ENCODE measurements around the gene TSPEAR. TPM values are rescaled to one million over a fixed set of nuclear protein-coding genes. Genes with fewer than 3 reads are reported as not detected.

TSPEAR gene
- not detected in 2 replicates for total RNA-seq

DNA sequence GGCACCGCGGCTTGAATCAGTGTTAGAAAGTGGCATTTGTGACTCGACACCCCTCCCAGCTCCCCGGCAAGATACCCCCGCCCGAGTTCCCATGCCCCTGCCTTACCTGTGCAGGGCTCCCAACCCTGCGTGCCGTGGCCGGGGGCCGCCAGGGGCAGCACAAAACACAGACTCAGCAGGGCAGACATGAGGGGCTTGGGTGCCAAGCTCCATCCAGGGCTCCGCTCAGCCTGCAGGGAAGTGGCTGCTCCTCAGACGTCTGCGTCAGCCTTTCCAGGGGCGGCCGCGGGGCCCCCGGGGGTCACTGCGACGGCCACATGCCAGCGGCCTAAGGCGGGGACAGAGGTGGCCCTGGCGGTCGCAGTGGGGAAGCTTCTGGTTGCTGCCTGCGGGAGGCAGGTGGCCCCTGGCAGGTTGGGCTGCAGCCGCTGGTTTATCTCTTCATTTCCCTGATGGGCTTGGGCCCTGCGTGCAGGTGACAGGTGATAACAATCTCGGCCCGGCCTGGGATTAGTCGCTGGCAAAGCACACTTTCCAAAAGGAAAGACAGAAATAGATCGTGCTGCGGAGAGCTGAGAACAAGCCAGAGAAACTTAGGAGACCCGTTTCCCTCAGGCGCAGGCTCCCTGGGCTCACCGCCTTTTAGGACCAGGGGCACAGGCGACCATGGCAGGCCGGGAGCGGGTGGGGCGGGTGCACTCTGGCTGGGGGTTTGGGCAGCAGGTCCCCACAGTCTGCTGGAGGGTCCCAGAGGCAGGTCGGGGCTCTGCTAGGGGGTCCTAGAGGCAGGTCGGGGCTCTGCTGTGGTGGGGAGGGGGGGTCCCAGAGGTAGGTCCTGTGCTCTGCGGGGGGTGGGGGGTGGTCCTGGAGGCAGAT, at the start of gene TSPEAR:
TSPEAR (minus strand) TSS at position 246 of the 876 bp plus-strand sequence; CDS start at position 188, 58 bp downstream.

DNA sequence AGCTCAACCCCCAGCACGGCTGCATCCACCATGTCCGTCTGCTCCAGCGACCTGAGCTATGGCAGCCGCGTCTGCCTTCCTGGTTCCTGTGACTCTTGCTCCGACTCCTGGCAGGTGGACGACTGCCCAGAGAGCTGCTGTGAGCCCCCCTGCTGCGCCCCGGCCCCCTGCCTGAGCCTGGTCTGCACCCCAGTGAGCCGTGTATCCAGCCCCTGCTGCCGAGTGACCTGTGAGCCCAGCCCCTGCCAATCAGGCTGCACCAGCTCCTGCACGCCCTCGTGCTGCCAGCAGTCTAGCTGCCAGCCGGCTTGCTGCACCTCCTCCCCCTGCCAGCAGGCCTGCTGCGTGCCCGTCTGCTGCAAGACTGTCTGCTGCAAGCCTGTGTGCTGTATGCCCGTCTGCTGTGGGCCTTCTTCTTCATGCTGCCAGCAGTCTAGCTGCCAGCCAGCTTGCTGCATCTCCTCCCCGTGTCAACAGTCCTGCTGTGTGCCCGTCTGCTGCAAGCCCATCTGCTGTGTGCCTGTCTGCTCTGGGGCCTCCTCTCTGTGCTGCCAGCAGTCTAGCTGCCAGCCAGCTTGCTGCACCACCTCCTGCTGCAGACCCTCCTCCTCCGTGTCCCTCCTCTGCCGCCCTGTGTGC, 14.1 kb downstream of the TSPEAR start, which contains the start of gene KRTAP10-12:
KRTAP10-12 (plus strand) TSS at position 1 of the 639 bp plus-strand sequence; CDS start at position 31, 30 bp downstream.

DNA sequence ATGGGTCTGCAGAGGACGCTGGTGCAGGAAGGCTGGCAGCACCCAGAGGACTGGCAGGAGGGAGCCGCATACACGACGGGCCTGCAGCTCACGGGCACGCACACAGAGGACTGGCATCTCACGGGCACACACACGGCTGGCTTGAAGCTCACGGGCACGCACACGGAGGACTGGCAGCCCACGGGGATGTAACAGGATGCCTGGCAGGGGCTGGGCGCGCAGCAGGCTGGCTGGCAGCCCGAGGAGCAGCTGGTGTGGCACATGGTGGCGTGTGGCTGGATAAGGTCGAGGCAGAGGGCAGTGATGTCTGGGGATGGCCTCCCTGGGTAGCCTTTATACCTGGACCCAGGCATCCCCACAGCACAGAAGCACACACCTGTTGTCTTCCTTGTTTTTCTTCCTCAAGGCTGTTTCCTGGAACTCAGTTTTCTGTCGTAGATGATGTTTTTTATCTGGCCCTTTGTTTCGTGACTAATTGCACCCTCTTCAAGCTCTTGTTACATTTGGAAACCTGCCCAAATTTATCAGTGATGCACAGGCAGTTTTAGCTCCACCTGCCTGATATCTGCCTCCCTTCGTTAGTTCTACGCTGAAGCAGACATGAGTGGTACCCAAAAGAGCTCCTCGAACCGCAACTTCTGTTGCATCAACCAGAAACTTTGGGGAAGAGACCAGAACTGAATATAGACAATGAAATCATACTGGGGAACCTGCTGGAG, 29.4 kb downstream of the TSPEAR start, which contains the start of gene KRTAP12-1:
KRTAP12-1 (minus strand) TSS at position 303 of the 719 bp plus-strand sequence; CDS start at position 263, 40 bp downstream.

DNA sequence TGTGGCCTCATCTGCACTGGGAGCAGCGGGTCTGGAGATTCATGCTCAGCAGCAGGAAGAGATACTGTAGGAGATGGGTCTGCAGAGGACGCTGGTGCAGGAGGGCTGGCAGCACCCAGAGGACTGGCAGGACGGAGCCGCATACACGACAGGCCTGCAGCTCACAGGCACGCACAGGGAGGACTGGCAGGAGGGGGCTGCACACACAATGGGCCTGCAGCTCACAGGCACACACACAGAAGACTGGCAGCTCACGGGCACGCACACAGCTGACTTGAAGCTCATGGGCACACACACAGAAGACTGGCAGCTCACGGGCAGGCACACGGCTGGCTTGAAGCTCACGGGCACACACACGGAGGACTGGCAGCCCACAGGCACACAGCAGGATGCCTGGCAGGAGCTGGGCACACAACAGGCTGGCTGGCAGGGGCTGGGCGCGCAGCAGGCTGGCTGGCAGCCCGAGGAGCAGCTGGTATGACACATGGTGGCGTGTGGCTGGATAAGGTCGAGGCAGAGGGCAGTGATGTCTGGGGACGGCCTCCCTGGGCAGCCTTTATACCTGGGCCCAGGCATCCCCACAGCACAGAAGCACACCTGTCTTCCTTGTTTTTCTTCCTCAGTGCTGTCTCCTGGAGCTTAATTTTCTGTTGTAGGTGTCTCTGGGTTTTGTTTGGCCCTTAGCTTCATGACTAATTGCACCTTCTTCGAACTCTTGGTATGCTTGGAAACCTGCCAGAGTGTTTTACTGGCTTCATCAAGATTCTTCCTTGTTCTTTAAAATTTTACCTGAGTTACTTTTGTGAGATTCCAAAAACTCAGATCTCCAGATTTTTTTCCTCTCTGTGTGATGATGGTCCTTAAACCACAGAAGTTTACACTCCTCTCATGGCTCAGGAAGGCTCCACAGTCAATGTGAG, 44.7 kb downstream of the TSPEAR start, which contains the start of gene KRTAP12-2:
KRTAP12-2 (minus strand) TSS at position 527 of the 920 bp plus-strand sequence; CDS start at position 486, 41 bp downstream.

DNA sequence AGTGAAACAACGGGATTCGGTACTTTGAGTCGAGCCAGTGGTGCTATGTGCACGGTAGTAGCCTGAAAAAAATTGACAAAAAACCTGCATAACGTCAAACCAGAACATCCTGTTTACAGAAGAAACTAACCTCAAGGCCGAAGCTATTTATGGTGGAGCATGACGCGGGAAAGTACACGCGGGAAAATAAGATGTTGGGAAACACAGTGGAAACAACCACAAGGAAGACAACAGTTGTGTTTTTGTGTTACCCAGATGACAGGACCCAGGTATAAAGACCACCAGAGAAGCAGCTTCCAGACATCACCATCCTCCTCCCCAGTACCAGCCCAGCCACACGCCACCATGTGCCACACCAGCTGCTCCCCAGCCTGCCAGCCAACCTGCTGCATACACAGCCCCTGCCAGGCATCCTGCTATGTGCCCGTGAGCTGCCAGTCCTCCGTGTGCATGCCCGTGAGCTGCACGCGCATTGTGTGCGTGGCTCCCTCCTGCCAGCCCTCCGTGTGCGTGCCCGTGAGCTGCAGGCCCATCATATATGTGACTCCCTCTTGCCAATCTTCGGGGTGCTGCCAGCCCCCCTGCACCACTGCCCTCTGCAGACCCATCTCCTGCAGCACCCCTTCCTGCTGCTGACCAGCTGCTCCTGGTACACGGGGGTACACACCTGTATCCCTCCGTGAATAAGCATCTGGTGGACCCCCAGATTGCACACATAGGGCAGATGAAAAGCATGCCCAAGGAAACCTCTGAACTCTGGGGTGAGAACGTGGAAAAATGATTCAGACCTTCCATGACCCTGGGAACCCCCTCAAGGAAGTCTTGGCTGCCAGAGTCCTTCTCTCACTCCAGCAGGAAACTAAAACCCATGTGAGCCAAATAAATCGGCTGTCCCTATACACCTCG, 53.5 kb downstream of the TSPEAR start, which contains the start of gene KRTAP12-3:
KRTAP12-3 (plus strand) TSS at position 298 of the 906 bp plus-strand sequence; CDS start at position 346, 48 bp downstream.

DNA sequence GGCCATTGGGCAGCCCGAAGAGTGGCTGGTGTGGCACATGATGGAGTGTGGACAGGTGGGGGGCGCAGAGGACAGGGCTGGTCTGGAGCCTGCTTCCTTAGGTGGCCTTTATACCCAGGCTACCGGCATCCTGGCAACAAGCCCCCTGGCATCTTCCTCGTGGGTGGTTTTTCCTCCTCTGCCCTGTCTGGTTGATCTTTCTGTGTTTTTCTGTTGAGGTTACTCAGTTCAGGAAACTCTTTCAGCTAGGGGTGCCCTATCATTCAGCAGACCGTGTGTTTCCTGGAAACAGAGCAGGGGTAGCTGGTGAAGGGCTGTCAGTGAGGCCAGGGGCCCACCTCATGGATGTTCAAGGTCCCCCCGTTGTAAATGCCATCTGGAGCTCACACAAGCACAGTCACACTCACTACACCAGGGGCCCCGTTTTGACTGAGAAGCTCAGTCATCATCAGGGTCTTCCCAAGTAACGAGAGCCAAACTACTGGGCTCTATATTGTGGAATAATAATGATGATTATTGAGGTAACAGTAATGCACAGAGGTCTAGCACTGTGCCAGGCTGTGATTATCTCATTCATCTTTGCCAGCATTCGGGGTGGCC, 56.7 kb downstream of the TSPEAR start, which contains the start of gene KRTAP12-4:
KRTAP12-4 (minus strand) TSS at position 84 of the 600 bp plus-strand sequence; CDS start at position 39, 45 bp downstream.

DNA sequence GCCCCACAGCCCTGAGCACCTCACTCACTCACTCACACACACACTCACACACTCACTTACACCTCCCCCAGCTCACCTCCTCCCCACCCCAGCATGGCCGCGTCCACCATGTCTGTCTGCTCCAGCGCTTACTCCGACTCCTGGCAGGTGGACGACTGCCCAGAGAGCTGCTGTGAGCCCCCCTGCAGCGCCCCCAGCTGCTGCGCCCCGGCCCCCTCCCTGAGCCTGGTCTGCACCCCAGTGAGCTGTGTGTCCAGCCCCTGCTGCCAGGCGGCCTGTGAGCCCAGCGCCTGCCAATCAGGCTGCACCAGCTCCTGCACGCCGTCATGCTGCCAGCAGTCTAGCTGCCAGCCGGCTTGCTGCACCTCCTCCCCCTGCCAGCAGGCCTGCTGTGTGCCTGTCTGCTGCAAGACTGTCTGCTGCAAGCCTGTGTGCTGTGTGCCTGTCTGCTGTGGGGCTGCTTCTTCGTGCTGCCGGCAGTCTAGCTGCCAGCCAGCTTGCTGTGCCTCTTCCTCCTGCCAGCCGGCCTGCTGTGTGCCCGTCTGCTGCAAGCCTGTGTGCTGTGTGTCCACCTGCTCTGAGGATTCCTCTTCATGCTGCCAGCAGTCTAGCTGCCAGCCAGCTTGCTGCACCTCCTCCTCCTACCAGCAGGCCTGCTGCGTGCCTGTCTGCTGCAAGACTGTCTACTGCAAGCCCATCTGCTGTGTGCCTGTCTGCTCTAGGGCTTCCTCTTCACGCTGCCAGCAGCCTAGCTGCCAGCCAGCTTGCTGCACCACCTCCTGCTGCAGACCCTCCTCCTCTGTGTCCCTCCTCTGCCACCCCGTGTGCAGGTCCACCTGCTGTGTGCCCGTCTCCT, 64.8 kb downstream of the TSPEAR start, which contains the start of gene KRTAP10-11:
KRTAP10-11 (plus strand) TSS at position 49 of the 856 bp plus-strand sequence; CDS start at position 94, 45 bp downstream.

DNA sequence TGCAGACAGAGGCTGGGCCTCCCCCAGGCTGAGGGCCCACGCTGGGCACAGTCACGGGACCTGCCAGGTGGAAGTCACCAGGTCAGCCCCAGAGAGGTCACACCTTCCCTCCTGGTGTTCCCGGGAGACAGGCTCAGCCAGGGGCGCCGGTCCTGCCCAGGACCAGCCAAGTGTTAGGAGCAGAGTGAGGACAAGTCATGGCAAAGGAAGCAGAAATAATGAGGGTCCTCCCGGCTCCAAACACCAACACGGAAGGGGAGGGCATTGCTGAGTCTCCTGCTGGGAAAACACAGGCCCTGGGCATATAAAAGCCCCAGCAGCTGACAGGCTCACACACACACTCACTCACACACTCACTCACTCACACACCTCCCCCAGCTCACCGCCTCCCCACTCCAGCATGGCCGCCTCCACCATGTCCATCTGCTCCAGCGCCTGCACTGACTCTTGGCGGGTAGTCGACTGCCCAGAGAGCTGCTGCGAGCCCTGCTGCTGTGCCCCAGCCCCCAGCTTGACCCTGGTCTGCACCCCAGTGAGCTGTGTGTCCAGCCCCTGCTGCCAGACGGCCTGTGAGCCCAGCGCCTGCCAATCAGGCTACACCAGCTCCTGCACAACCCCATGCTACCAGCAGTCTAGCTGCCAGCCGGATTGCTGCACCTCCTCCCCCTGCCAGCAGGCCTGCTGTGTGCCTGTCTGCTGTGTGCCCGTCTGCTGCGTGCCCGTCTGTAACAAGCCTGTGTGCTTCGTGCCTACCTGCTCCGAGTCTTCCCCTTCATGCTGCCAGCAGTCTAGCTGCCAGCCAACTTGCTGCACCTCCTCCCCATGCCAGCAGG, 74.1 kb downstream of the TSPEAR start, which contains the start of gene KRTAP10-10:
KRTAP10-10 (plus strand) TSS at position 339 of the 833 bp plus-strand sequence; CDS start at position 401, 62 bp downstream.

DNA sequence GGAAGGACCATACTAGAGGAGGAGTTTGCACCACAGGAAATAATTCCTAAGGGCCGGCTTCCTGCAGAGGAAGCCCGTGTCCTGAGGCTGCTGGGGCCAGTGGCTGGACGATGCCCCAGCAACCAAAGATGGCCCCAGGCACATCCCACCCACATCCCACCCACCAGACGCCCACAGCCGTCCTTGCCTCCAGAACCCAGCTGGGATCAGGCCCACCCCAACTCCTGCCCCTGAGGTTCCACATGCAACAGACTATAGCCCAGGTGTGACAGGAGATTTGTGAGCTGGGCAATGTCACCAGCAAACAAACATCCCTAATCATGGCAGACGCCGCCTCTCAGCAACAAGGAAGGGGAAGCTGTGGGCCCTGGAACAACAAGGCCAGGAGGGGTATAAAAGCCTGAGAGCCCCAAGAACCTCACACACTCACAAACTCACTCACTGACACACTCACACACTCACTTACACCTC, 84.7 kb downstream of the TSPEAR start, which contains the start of gene KRTAP10-9:
KRTAP10-9 (plus strand) TSS at position 421 of the 471 bp plus-strand sequence. CDS start 79 bp downstream, outside the sequence.

DNA sequence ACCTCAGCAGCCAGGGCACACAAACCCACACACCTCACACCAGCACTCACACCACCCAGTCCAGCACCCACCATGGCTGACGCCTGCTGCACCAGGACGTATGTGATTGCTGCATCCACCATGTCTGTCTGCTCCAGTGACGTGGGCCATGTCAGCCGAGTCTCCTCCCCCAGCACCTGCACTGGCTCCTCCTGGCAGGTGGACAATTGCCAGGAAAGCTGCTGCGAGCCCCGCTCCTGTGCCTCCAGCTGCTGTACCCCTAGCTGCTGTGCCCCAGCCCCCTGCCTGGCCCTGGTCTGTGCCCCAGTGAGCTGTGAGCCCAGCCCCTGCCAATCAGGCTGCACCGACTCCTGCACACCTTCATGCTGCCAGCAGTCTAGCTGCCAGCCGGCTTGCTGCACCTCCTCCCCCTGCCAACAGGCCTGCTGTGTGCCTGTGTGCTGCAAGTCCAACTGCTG, 99.3 kb downstream of the TSPEAR start, which contains the start of gene KRTAP10-8:
KRTAP10-8 (plus strand) TSS at position 51 of the 458 bp plus-strand sequence; CDS start at position 73, 22 bp downstream.

DNA sequence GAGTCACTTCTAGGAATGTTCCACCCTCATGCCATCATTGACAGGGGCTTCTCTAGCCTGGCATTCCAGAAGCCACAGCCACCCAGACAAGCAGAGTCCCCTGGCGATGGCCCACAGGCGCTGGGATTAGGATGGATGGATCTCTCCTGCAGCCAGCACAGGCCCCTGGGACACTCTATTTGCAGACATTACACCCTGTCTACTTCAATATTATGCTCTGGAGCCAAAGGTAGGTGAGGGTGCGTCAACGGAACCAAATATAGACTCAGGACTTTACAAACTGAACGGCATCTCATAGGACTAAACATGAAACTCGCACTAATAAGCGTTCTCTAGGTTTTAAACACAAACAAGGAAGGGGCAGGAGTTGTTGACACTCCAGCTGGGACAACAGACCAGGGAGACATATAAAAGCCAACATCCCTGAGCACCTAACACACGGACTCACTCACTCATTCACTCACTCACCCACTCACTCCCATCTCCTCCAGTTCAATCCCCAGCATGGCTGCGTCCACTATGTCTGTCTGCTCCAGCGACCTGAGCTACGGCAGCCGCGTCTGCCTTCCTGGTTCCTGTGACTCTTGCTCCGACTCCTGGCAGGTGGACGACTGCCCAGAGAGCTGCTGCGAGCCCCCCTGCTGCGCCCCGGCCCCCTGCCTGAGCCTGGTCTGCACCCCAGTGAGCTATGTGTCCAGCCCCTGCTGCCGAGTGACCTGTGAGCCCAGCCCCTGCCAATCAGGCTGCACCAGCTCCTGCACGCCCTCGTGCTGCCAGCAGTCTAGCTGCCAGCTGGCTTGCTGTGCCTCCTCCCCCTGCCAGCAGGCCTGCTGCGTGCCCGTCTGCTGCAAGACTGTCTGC, 111.0 kb downstream of the TSPEAR start, which contains the start of gene KRTAP10-7:
KRTAP10-7 (plus strand) TSS at position 480 of the 861 bp plus-strand sequence; CDS start at position 505, 25 bp downstream.

DNA sequence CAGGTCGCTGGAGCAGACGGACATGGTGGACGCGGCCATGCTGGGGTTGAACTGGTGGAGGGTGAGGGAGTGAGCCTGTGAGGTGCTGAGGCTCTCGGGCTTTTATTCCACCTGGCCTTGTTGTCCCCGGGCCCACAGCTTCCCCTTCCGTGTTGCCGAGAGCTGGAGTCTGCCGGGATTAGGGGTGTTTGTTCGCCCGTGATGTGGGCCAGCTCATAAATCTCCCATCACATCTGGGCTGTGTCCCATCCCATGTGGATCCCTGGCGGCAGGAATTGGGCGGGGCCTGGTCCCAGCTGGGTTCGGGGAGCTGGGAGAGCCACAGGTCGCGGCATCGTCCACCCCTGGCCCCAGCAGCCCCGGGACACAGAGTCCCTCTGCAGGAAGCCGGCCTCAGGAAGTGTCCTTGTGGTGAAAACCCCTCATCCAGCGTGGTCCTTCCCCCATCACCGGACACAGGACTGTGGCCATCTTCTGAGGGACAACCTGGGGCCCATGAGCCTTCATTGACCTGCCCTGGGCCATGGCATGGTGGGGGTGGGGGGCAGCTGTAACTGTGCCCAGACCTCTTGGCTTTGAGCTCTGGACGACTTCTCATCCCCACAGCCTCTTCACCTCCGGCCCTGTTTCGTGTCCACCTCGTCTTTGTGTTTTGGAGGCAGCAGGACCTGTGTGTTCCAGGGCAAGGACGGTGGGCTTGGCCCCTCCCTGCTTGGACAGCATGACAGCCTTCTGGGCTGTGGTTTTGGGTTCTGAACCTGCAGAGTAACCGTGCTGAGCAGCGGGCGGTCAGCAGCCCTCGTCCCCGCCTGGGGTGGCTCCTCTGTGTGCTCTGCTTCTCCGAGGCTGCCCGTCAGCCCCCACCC, 118.7 kb downstream of the TSPEAR start, which contains the start of gene KRTAP10-6:
KRTAP10-6 (minus strand) TSS at position 60 of the 866 bp plus-strand sequence; CDS start at position 39, 21 bp downstream.

DNA sequence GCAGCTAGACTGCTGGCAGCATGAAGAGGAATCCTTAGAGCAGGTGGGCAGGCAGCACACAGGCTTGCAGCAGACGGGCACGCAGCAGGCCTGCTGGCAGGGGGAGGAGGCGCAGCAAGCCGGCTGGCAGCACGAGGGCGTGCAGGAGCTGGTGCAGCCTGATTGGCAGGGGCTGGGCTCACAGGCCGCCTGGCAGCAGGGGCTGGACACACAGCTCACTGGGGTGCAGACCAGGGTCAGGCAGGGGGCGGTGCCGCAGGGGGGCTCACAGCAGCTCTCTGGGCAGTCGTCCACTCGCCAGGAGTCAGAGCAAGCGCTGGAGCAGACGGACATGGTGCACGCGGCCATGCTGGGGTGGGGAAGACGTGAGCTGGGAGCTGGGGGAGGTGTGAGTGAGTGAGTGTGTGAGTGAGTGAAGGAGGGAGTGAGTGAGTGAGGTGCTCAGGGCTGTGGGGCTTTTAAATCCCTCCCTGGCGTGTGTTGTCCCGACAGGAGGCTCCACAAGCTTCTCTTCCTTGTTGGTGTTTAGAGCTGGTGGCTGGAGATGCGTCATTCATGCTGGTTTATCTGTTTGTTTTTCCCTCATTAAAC, 131.0 kb downstream of the TSPEAR start, which contains the start of gene KRTAP10-5:
KRTAP10-5 (minus strand) TSS at position 374 of the 591 bp plus-strand sequence; CDS start at position 348, 26 bp downstream.

